Keratinocyte (primary cell): ENCODE data around the gene MACF1.

ENCODE experiments used
- EZH2 ChIP-seq: IDR thresholded peaks from one replicate; pipeline ENCODE4 v1.6.1; 2012; ENCODE audit warnings: inconsistent platforms, mild to moderate bottlenecking, low read length, moderate library complexity
- TF ChIP-seq, protein P1 (sequence below), 3 experiments: IDR thresholded peaks in 1 of 3; conservative IDR thresholded peaks in 1 of 3; optimal IDR thresholded peaks in 1 of 3; 2 replicates in 2 of 3; 3 replicates in 1 of 3; pipeline versions ENCODE3 to v1.5.1; 2011; ENCODE audit warnings: low read length in 3 of 3, mild to moderate bottlenecking in 3 of 3, moderate library complexity in 2 of 3, control low read depth in 1 of 3, inconsistent platforms in 1 of 3; ENCODE audit not compliant: insufficient read depth in 2 of 3; ENCODE audit errors: extremely low read depth in 1 of 3

DNA sequence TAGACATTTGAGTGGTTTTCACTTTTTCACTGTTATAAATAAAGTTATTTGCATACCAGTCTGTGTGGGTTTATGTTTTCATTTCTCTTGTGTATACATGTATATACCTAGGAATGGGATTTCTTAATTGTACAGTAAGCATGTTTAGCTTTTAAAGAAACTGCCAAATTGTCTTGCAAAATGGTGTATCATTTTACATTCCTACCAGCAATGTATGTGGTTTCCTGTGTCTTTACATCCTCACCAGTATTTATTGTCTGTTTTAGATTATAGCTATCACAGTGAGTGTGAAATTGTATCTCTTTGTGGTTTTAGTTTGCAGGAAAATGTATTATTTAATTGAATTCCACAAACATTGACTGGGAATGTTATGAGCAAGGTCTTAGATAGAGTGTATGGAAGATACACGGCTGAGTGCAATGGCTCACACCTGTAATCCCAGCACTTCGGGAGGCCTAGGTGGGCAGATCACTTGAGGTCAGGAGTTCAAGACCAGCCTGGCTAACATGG, 57.3 kb downstream of the MACF1 start:
- TF ChIP-seq, protein P1, sequence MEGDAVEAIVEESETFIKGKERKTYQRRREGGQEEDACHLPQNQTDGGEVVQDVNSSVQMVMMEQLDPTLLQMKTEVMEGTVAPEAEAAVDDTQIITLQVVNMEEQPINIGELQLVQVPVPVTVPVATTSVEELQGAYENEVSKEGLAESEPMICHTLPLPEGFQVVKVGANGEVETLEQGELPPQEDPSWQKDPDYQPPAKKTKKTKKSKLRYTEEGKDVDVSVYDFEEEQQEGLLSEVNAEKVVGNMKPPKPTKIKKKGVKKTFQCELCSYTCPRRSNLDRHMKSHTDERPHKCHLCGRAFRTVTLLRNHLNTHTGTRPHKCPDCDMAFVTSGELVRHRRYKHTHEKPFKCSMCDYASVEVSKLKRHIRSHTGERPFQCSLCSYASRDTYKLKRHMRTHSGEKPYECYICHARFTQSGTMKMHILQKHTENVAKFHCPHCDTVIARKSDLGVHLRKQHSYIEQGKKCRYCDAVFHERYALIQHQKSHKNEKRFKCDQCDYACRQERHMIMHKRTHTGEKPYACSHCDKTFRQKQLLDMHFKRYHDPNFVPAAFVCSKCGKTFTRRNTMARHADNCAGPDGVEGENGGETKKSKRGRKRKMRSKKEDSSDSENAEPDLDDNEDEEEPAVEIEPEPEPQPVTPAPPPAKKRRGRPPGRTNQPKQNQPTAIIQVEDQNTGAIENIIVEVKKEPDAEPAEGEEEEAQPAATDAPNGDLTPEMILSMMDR (optimal IDR thresholded peaks at IDR 0.05 in 1 of 3, IDR thresholded peaks at IDR 0.05 in 1 of 3, conservative IDR thresholded peaks at IDR 0.05 in 1 of 3; ENCODE audit: extremely low read depth in 1 of 3, insufficient read depth in 2 of 3, low read length in 3 of 3): no peak
- TF ChIP-seq EZH2: no peak
